ENCODE data around the gene CSRNP3.

CSRNP3 gene

GRCh38 chr2:165436559-165436958 is 32.9 kb upstream of the CSRNP3 start:
- Histone ChIP-seq H3K27me3 (replicated peaks; ENCODE audit: control insufficient read depth, insufficient read depth, low read length) (no peaks in the 10 kb centered on the region), H3K4me3 (replicated peaks; ENCODE audit: low read depth, low read length) (no peak overlapping the region), H3K36me3 (ENCODE audit: control insufficient read depth, insufficient read depth, low read length) (no peaks in the 10 kb centered on the region)
- no peak for DNase-seq (ENCODE audit: extremely low read depth, insufficient read length)
- no peak for TF ChIP-seq CTCF (IDR thresholded peaks at IDR 0.05; ENCODE audit: insufficient read depth, low read length, poor library complexity, severe bottlenecking)

GRCh38 chr2:165440367-165440766 is 29.1 kb upstream of the CSRNP3 start:
- DNase-seq (ENCODE audit: extremely low read depth, insufficient read length), result no peak
- no peak for TF ChIP-seq CTCF (IDR thresholded peaks at IDR 0.05; ENCODE audit: insufficient read depth, low read length, poor library complexity, severe bottlenecking)
- H3K4me3 ChIP-seq (replicated peaks; ENCODE audit: low read depth, low read length), result no peak overlapping the region
- H3K27me3 ChIP-seq (replicated peaks; ENCODE audit: control insufficient read depth, insufficient read depth, low read length), result no peaks in the 10 kb centered on the region
- no peaks in the 10 kb centered on the region for H3K36me3 ChIP-seq (ENCODE audit: control insufficient read depth, insufficient read depth, low read length)

GRCh38 chr2:165443511-165443910 is 26.0 kb upstream of the CSRNP3 start:
- Histone ChIP-seq H3K4me3 (replicated peaks; ENCODE audit: low read depth, low read length) (no peak overlapping the region), H3K27me3 (replicated peaks; ENCODE audit: control insufficient read depth, insufficient read depth, low read length) (no peaks in the 10 kb centered on the region), H3K36me3 (ENCODE audit: control insufficient read depth, insufficient read depth, low read length) (no peaks in the 10 kb centered on the region)
- DNase-seq (ENCODE audit: extremely low read depth, insufficient read length), result no peak
- TF ChIP-seq CTCF (IDR thresholded peaks at IDR 0.05; ENCODE audit: insufficient read depth, low read length, poor library complexity, severe bottlenecking), result no peak

- TF ChIP-seq CTCF (IDR thresholded peaks at IDR 0.05; ENCODE audit: insufficient read depth, low read length, poor library complexity, severe bottlenecking), result no peak
- DNase-seq (ENCODE audit: extremely low read depth, insufficient read length), result no peak
- Histone ChIP-seq H3K4me3 (replicated peaks; ENCODE audit: low read depth, low read length) (no peak overlapping the region), H3K36me3 (ENCODE audit: control insufficient read depth, insufficient read depth, low read length) (no peaks in the 10 kb centered on the region), H3K27me3 (replicated peaks; ENCODE audit: control insufficient read depth, insufficient read depth, low read length) (no peaks in the 10 kb centered on the region)
Measured at GRCh38 chr2:165448406-165448805, 21.1 kb upstream of the CSRNP3 start.

GRCh38 chr2:165450156-165450555 is 19.3 kb upstream of the CSRNP3 start:
- Histone ChIP-seq H3K27me3 (replicated peaks; ENCODE audit: control insufficient read depth, insufficient read depth, low read length) (no peaks in the 10 kb centered on the region), H3K36me3 (ENCODE audit: control insufficient read depth, insufficient read depth, low read length) (no peaks in the 10 kb centered on the region), H3K4me3 (replicated peaks; ENCODE audit: low read depth, low read length) (no peak overlapping the region)
- no peak for DNase-seq (ENCODE audit: extremely low read depth, insufficient read length)
- no peak for TF ChIP-seq CTCF (IDR thresholded peaks at IDR 0.05; ENCODE audit: insufficient read depth, low read length, poor library complexity, severe bottlenecking)

GRCh38 chr2:165452327-165452726 is 17.2 kb upstream of the CSRNP3 start:
- no peak for DNase-seq (ENCODE audit: extremely low read depth, insufficient read length)
- Histone ChIP-seq H3K27me3 (replicated peaks; ENCODE audit: control insufficient read depth, insufficient read depth, low read length) (no peaks in the 10 kb centered on the region), H3K36me3 (ENCODE audit: control insufficient read depth, insufficient read depth, low read length) (no peaks in the 10 kb centered on the region), H3K4me3 (replicated peaks; ENCODE audit: low read depth, low read length) (no peak overlapping the region)
- TF ChIP-seq CTCF (IDR thresholded peaks at IDR 0.05; ENCODE audit: insufficient read depth, low read length, poor library complexity, severe bottlenecking), result no peak
